K562 (cell line): ENCODE results near the gene DNAAF2. TPM values are rescaled to one million over a fixed set of nuclear protein-coding genes. Genes with fewer than 3 reads are reported as not detected.

Experiments
- AFF1 ChIP-seq, 2 experiments: fragments of 450-650 bp; IDR thresholded peaks; 2 replicates each; pipeline ENCODE4 v1.6.1; 2018; ENCODE audit warnings: mild to moderate bottlenecking in 2 of 2, low read depth in 1 of 2; ENCODE audit not compliant: partially characterized antibody in 2 of 2
- BMI1 ChIP-seq: fragments of 150-350 bp; IDR thresholded peaks from 2 replicates; pipeline ENCODE4 v1.6.1; 2014; ENCODE audit warnings: low read length
- CREM ChIP-seq: IDR thresholded peaks from 2 replicates; pipeline ENCODE4 v1.6.1; 2014; ENCODE audit warnings: antibody characterized with exemption, low read depth
- CXXC5 ChIP-seq: fragments of 250-450 bp; sonication (Bioruptor Pico); IDR thresholded peaks from 2 replicates; pipeline ENCODE4 v1.8.0; 2022; ENCODE audit warnings: inconsistent platforms, mild to moderate bottlenecking, moderate library complexity
- FIP1L1 ChIP-seq: fragments of 200-400 bp; formaldehyde crosslinking; IDR thresholded peaks from 2 replicates; pipeline ENCODE4 v1.6.1; 2018; ENCODE audit warnings: mild to moderate bottlenecking, low read depth, low read length; ENCODE audit not compliant: poor library complexity, severe bottlenecking
- HMG20B ChIP-seq: fragments of 250-450 bp; sonication (Bioruptor Pico); IDR thresholded peaks from 2 replicates; pipeline ENCODE4 v1.5.0; 2021; ENCODE audit warnings: mild to moderate bottlenecking
- HNRNPLL ChIP-seq: fragments of 200-400 bp; formaldehyde crosslinking; IDR thresholded peaks from 2 replicates; pipeline ENCODE4 v1.6.1; 2017; ENCODE audit warnings: low read length, low read depth, mild to moderate bottlenecking; ENCODE audit not compliant: poor library complexity, severe bottlenecking
- KDM1A ChIP-seq, 2 experiments: fragments of 450-650 bp; IDR thresholded peaks; 2 replicates each; pipeline ENCODE4 v1.6.1; 2016; ENCODE audit warnings: mild to moderate bottlenecking in 2 of 2
- KDM5B ChIP-seq: fragments of 200-600 bp; sonication (generic); IDR thresholded peaks from 2 replicates; pipeline ENCODE4 v1.6.1; 2012; ENCODE audit warnings: low read depth, mild to moderate bottlenecking, moderate library complexity, low read length, control low read depth, inconsistent platforms; ENCODE audit not compliant: insufficient replicate concordance
- NR1H2 ChIP-seq: sonication (generic); formaldehyde crosslinking; IDR thresholded peaks from 2 replicates; pipeline ENCODE4 v1.4.0; 2020; ENCODE audit warnings: mild to moderate bottlenecking, missing genetic modification reagents
- PCBP1 ChIP-seq: fragments of 200-400 bp; formaldehyde crosslinking; IDR thresholded peaks from 2 replicates; pipeline ENCODE4 v1.6.1; 2018; ENCODE audit warnings: mild to moderate bottlenecking, low read depth, low read length; ENCODE audit not compliant: poor library complexity, severe bottlenecking
- PCBP2 ChIP-seq: fragments of 200-400 bp; formaldehyde crosslinking; IDR thresholded peaks from 2 replicates; pipeline ENCODE4 v1.6.1; 2018; ENCODE audit warnings: low read length, low read depth, mild to moderate bottlenecking, moderate library complexity; ENCODE audit not compliant: poor library complexity, severe bottlenecking
- POLR2G ChIP-seq: fragments of 200-400 bp; formaldehyde crosslinking; IDR thresholded peaks from 2 replicates; pipeline ENCODE4 v1.6.1; 2017; ENCODE audit warnings: low read depth, mild to moderate bottlenecking, antibody characterized with exemption, low read length, moderate library complexity
- TCF3 ChIP-seq: sonication (generic); formaldehyde crosslinking; IDR thresholded peaks from 2 replicates; pipeline ENCODE4 v1.4.0; 2020; ENCODE audit warnings: mild to moderate bottlenecking, missing genetic modification reagents
- ZKSCAN1 ChIP-seq: fragments of 150-350 bp; IDR thresholded peaks from 2 replicates; pipeline ENCODE4 v1.6.1; 2016; ENCODE audit warnings: low read depth, low read length
- ZNF311 ChIP-seq: fragments of 250-450 bp; sonication (Bioruptor Pico); IDR thresholded peaks from 2 replicates; pipeline ENCODE4 v1.4.0; 2020; ENCODE audit warnings: mild to moderate bottlenecking, moderate library complexity
- ZNF398 ChIP-seq: fragments of 250-450 bp; sonication (Bioruptor Pico); IDR thresholded peaks from 2 replicates; pipeline ENCODE4 v1.8.0; 2021; ENCODE audit warnings: moderate library complexity, mild to moderate bottlenecking, inconsistent platforms
- ZNF444 ChIP-seq: fragments of 250-450 bp; sonication (Bioruptor Pico); IDR thresholded peaks from 2 replicates; pipeline ENCODE4 v1.4.0; 2020; ENCODE audit warnings: mild to moderate bottlenecking, moderate library complexity
- ZNF778 ChIP-seq: fragments of 450-650 bp; formaldehyde crosslinking; IDR thresholded peaks from 2 replicates; pipeline ENCODE4 v1.4.0; 2020; ENCODE audit warnings: mild to moderate bottlenecking, moderate library complexity
- polyA plus RNA-seq, 8 experiments: library from polyadenylated mRNA; depleted of rRNA in 4 of 8; stranded (reverse) in 5 of 8; unstranded in 3 of 8; fragments of >200 nt; fragmentation: Nextera tagmentation in 2 of 8; fragmentation: Illumina TruSeq in 1 of 8; extraction: Ambion mirVana in 2 of 8; extraction: Trizol in 1 of 8; gene quantifications; 2 replicates each; pipeline versions ENCODE4 v1.2.1 to v1.2.3, GENCODE V29; 2011 to 2014; ENCODE audit warnings: inconsistent platforms in 1 of 8, missing spikeins in 1 of 8
- total RNA-seq, 7 experiments: library from RNA; depleted of rRNA in 6 of 7; stranded (reverse); fragments of >200 nt in 6 of 7; fragmentation: Illumina TruSeq in 2 of 7; extraction: Trizol in 2 of 7; gene quantifications; 2 replicates each; pipeline versions ENCODE4 v1.2.1 to v1.2.3, GENCODE V29; 2011 to 2021; ENCODE audit warnings: low replicate concordance in 1 of 7

DNAAF2 gene
- total and polyA plus RNA-seq, 9 of the 15 experiments (the other 6 are each of a cell fraction or from before 2014, with no cell fraction given), result 2.4 to 14.6 (median 11.1) TPM

- no peak for TF ChIP-seq AFF1 (IDR thresholded peaks at IDR 0.05; ENCODE audit: low read depth in 1 of 2, partially characterized antibody in 2 of 2)
- TF ChIP-seq POLR2G, result no peak
- no peak for TF ChIP-seq CXXC5 (CRISPR knock-in tag)
- TF ChIP-seq HMG20B (CRISPR knock-in tag), result no peak
- TF ChIP-seq NR1H2 (CRISPR knock-in tag), result no peak
- no peak for TF ChIP-seq FIP1L1
- no peak for TF ChIP-seq PCBP1
- TF ChIP-seq ZNF311 (CRISPR knock-in tag), result no peak
- TF ChIP-seq TCF3 (CRISPR knock-in tag), result peak; percentile 70
- TF ChIP-seq HNRNPLL, result no peak
- TF ChIP-seq CREM, result 0 out of 2 replicates have a peak, but pooled peaks have one; percentile 18
- TF ChIP-seq ZNF398 (CRISPR knock-in tag), result no peak
- peak in 1 of 2 experiments; percentile 45; a peak in 3 of 4 replicates for TF ChIP-seq KDM1A (IDR thresholded peaks at IDR 0.05)
- no peak for TF ChIP-seq ZNF444 (CRISPR knock-in tag)
- TF ChIP-seq ZKSCAN1, result no peak
- no peak for TF ChIP-seq BMI1
- TF ChIP-seq PCBP2, result no peak
- no peak for TF ChIP-seq ZNF778
- no peak for TF ChIP-seq KDM5B
These were observed 40.5 kb downstream of the DNAAF2 start (continued) for GRCh38 chr14:49594347-49595091.
